H1 (cell line): Measurements from ENCODE around the gene RPS15. TPM values are rescaled to one million over a fixed set of nuclear protein-coding genes. Genes with fewer than 3 reads are reported as not detected.

Experiments
- CTCF ChIA-PET: fragments of 300-600 bp; sonication (Branson Sonifier 250); formaldehyde crosslinking; loops from one replicate; lab custom pipeline; 2021; ENCODE audit not compliant: partially characterized antibody; lab: Charles Lee
- POLR2A ChIA-PET: fragments of 300-600 bp; sonication (Branson Sonifier 250); formaldehyde crosslinking; loops from one replicate; lab custom pipeline; 2021; ENCODE audit warnings: inconsistent platforms; ENCODE audit not compliant: partially characterized antibody; lab: Charles Lee
- DNase-seq, 2 experiments: peaks; one replicate each; pipeline versions ENCODE4 v3.0.0 to v3.0.0-alpha.2; 2010 to 2022; ENCODE audit warnings: low spot score in 2 of 2, low read depth in 1 of 2, mixed read lengths in 1 of 2
- FAIRE-seq: peaks from 2 replicates; lab custom pipeline; 2011; peaks lifted over from hg19 to GRCh38; lab: Jason Lieb, UNC
- H2AFZ ChIP-seq: 2 replicates; pipeline ENCODE4 v1.8.1; 2012; ENCODE audit warnings: low read length, inconsistent platforms
- H2AK5ac ChIP-seq: 2 replicates; pipeline ENCODE4 v1.6.1; 2013; ENCODE audit warnings: low read depth, low read length
- H2BK120ac ChIP-seq: replicated peaks from 2 replicates; pipeline ENCODE3; 2013; ENCODE audit warnings: low read depth, low read length, inconsistent platforms
- H2BK12ac ChIP-seq: 2 replicates; pipeline ENCODE4 v1.6.1; 2013; ENCODE audit warnings: low read depth, low read length
- H2BK15ac ChIP-seq: 2 replicates; pipeline ENCODE4 v1.6.1; 2013; ENCODE audit warnings: low read length
- H2BK20ac ChIP-seq: 2 replicates; pipeline ENCODE4 v1.6.1; 2013; ENCODE audit warnings: low read length
- H2BK5ac ChIP-seq: 2 replicates; pipeline ENCODE4 v1.6.1; 2013; ENCODE audit warnings: low read depth, low read length
- H3K14ac ChIP-seq: 2 replicates; pipeline ENCODE4 v1.6.1; 2013; ENCODE audit warnings: inconsistent platforms; ENCODE audit not compliant: insufficient read length
- H3K18ac ChIP-seq: 2 replicates; pipeline ENCODE4 v1.6.1; 2013; ENCODE audit warnings: low read length; ENCODE audit errors: extremely low read depth
- H3K23ac ChIP-seq: 2 replicates; pipeline ENCODE4 v1.6.1; 2013; ENCODE audit warnings: inconsistent platforms; ENCODE audit not compliant: insufficient read length
- H3K23me2 ChIP-seq: 2 replicates; pipeline ENCODE4 v1.6.1; 2013; ENCODE audit warnings: low read depth, low read length
- H3K27ac ChIP-seq: 2 replicates; pipeline ENCODE4 v1.6.1; 2011; ENCODE audit warnings: low read depth, low read length, inconsistent platforms
- H3K27me3 ChIP-seq, 4 experiments: replicated peaks in 1 of 4; 1 replicate in 1 of 4; 2 replicates in 3 of 4; pipeline versions ENCODE4 v1.6.1 to v1.8.1; 2011 to 2013; ENCODE audit warnings: low read length in 3 of 4, mild to moderate bottlenecking in 3 of 4, inconsistent platforms in 2 of 4, mixed read lengths in 2 of 4, moderate library complexity in 1 of 4; ENCODE audit not compliant: control insufficient read depth in 3 of 4, insufficient read depth in 3 of 4; ENCODE audit errors: extremely low read depth in 1 of 4
- H3K36me3 ChIP-seq, 4 experiments: 2 replicates each; pipeline versions ENCODE4 v1.6.1 to v1.8.1; 2011 to 2013; ENCODE audit warnings: mild to moderate bottlenecking in 4 of 4, low read length in 3 of 4, moderate library complexity in 2 of 4, control low read depth in 1 of 4, inconsistent platforms in 1 of 4; ENCODE audit not compliant: insufficient read depth in 4 of 4, control insufficient read depth in 2 of 4
- H3K4ac ChIP-seq: replicated peaks from 2 replicates; pipeline ENCODE3; 2013; ENCODE audit warnings: low read length, low read depth, mixed read lengths, inconsistent platforms; ENCODE audit not compliant: insufficient read length
- H3K4me1 ChIP-seq, 4 experiments: replicated peaks in 1 of 4; 1 replicate in 1 of 4; 2 replicates in 3 of 4; pipeline versions ENCODE4 v1.6.1 to v1.8.1; 2011 to 2013; ENCODE audit warnings: low read length in 3 of 4, inconsistent platforms in 2 of 4, mixed read lengths in 1 of 4; ENCODE audit not compliant: insufficient read depth in 4 of 4, control insufficient read depth in 3 of 4
- H3K4me2 ChIP-seq, 2 experiments: 2 replicates each; pipeline versions ENCODE4 v1.6.1 to v1.8.1; 2011 to 2013; ENCODE audit warnings: low read depth in 2 of 2, low read length in 2 of 2, control low read depth in 1 of 2, inconsistent platforms in 1 of 2, mild to moderate bottlenecking in 1 of 2; ENCODE audit not compliant: insufficient read depth in 1 of 2
- H3K4me3 ChIP-seq, 4 experiments: fragments of 200-600, 300-600 bp in 1 of 4; sonication (generic), shearing (Covaris generic), sonication (Bioruptor Twin) in 1 of 4; 2 replicates each; pipeline versions ENCODE4 v1.5.1 to v1.8.1; 2011 to 2016; ENCODE audit warnings: low read length in 4 of 4, low read depth in 3 of 4, control low read depth in 2 of 4, inconsistent platforms in 2 of 4, mild to moderate bottlenecking in 2 of 4, mixed read lengths in 1 of 4, moderate library complexity in 1 of 4; ENCODE audit not compliant: insufficient read depth in 2 of 4; ENCODE audit errors: extremely low read depth in 1 of 4
- H3K56ac ChIP-seq: replicated peaks from 2 replicates; pipeline ENCODE3; 2013; ENCODE audit warnings: low read depth, mild to moderate bottlenecking, mixed read lengths, low read length, inconsistent platforms; ENCODE audit not compliant: insufficient read length
- H3K79me1 ChIP-seq: 2 replicates; pipeline ENCODE4 v1.6.1; 2013; ENCODE audit warnings: low read depth, low read length, control low read depth
- H3K79me2 ChIP-seq, 2 experiments: 2 replicates each; pipeline versions ENCODE4 v1.6.1 to v1.8.1; 2012 to 2013; ENCODE audit warnings: low read length in 2 of 2, mild to moderate bottlenecking in 2 of 2, inconsistent platforms in 1 of 2; ENCODE audit not compliant: insufficient read depth in 2 of 2, control insufficient read depth in 1 of 2
- H3K9ac ChIP-seq, 4 experiments: replicated peaks in 1 of 4; 1 replicate in 1 of 4; 2 replicates in 3 of 4; pipeline versions ENCODE4 v1.6.1 to v1.8.1; 2011 to 2013; ENCODE audit warnings: low read depth in 3 of 4, low read length in 3 of 4, control low read depth in 2 of 4, mild to moderate bottlenecking in 2 of 4, moderate library complexity in 2 of 4, inconsistent platforms in 1 of 4; ENCODE audit errors: extremely low read depth in 1 of 4
- H3K9me3 ChIP-seq, 2 experiments: 2 replicates each; pipeline versions ENCODE4 v1.6.1 to v1.8.1; 2012 to 2013; ENCODE audit warnings: mild to moderate bottlenecking in 2 of 2, moderate library complexity in 2 of 2, control low read depth in 1 of 2, inconsistent platforms in 1 of 2, low read depth in 1 of 2, low read length in 1 of 2, mixed read lengths in 1 of 2; ENCODE audit not compliant: insufficient read depth in 2 of 2
- H4K20me1 ChIP-seq, 2 experiments: replicated peaks in 1 of 2; 2 replicates each; pipeline versions ENCODE3 to v1.8.1; 2011 to 2013; ENCODE audit warnings: inconsistent platforms in 2 of 2, low read length in 2 of 2, mild to moderate bottlenecking in 1 of 2; ENCODE audit not compliant: insufficient read depth in 2 of 2, control insufficient read depth in 1 of 2
- H4K5ac ChIP-seq: 2 replicates; pipeline ENCODE4 v1.6.1; 2013; ENCODE audit warnings: low read length, low read depth, mixed read lengths, inconsistent platforms; ENCODE audit not compliant: insufficient read length
- H4K8ac ChIP-seq: 2 replicates; pipeline ENCODE4 v1.8.0; 2013; ENCODE audit warnings: mild to moderate bottlenecking, moderate library complexity, low read length, inconsistent platforms; ENCODE audit not compliant: insufficient read depth; ENCODE audit errors: extremely low read depth
- H4K91ac ChIP-seq: replicated peaks from 2 replicates; pipeline ENCODE3; 2013; ENCODE audit warnings: low read length, mixed read lengths, inconsistent platforms; ENCODE audit not compliant: insufficient read length
- CEBPB ChIP-seq: IDR thresholded peaks from 2 replicates; pipeline ENCODE4 v1.6.1; 2012; ENCODE audit warnings: low read depth, low read length
- CHD1 ChIP-seq: IDR thresholded peaks from 2 replicates; pipeline ENCODE4 v1.6.1; 2012; ENCODE audit warnings: low read depth, low read length, improper control_type of control experiment
- CTBP2 ChIP-seq: IDR thresholded peaks from 2 replicates; pipeline ENCODE4 v1.7.0; 2011; ENCODE audit warnings: borderline replicate concordance, mild to moderate bottlenecking, moderate library complexity, mixed read lengths, low read length; ENCODE audit not compliant: insufficient read depth, insufficient read length
- JUN ChIP-seq: IDR thresholded peaks from 2 replicates; pipeline ENCODE4 v1.6.1; 2011; ENCODE audit warnings: low read depth, mild to moderate bottlenecking, improper control_type of control experiment, low read length
- NANOG ChIP-seq: IDR thresholded peaks from 2 replicates; pipeline ENCODE4 v1.6.1; 2011; ENCODE audit warnings: low read length, low read depth, mild to moderate bottlenecking, inconsistent platforms; ENCODE audit not compliant: insufficient read depth, poor library complexity, severe bottlenecking
- TEAD4 ChIP-seq: IDR thresholded peaks from 2 replicates; pipeline ENCODE4 v1.6.1; 2012; ENCODE audit warnings: low read depth, low read length, inconsistent platforms, mixed read lengths
- WGBS, 2 experiments: shearing (Covaris generic) in 1 of 2; methylation state at CpG; one replicate each; pipeline versions ENCODE4 v1.1.6 to v1.1.7; 2013 to 2015; ENCODE audit warnings: low lambda C conversion rate in 2 of 2, mixed read lengths in 2 of 2, inconsistent platforms in 1 of 2, low coverage in 1 of 2, missing lambda C conversion rate in 1 of 2; ENCODE audit not compliant: insufficient replicate concordance in 2 of 2, insufficient coverage in 1 of 2, insufficient read length in 1 of 2; ENCODE audit errors: extremely low coverage in 1 of 2, missing lambda C conversion rate in 1 of 2; 5-methylcytosine and 5-hydroxymethylcytosine counted together
- polyA plus RNA-seq, 7 experiments: library from polyadenylated mRNA; depleted of rRNA in 3 of 7; stranded (reverse) in 5 of 7; unstranded in 2 of 7; fragments of >200 nt in 5 of 7; fragments of 200-250 nt in 2 of 7; gene quantifications; 1 replicate in 5 of 7; 2 replicates in 1 of 7; 4 replicates in 1 of 7; pipeline versions ENCODE4 v1.2.1 to v1.2.3, GENCODE V29; 2011 to 2013; ENCODE audit warnings: missing spikeins in 2 of 7, mixed read lengths in 2 of 7
- total RNA-seq: library from RNA; stranded (reverse); fragmentation: NEBNext Ultra II Directional; extraction: Animal tissue kit (Norgen Biotek cat#: 25700); gene quantifications from 2 replicates; pipeline ENCODE4 v1.2.1, GENCODE V29; 2021
- TF ChIP-seq, protein P1 (sequence below): IDR thresholded peaks from 2 replicates; pipeline ENCODE4 v1.6.1; 2012; ENCODE audit warnings: inconsistent platforms

The RPS15 gene
- total and polyA plus RNA-seq, 2 of the 8 experiments (the other 6 are each of a cell fraction or from before 2014, with no cell fraction given): 1,562 to 3,890 TPM

DNA sequence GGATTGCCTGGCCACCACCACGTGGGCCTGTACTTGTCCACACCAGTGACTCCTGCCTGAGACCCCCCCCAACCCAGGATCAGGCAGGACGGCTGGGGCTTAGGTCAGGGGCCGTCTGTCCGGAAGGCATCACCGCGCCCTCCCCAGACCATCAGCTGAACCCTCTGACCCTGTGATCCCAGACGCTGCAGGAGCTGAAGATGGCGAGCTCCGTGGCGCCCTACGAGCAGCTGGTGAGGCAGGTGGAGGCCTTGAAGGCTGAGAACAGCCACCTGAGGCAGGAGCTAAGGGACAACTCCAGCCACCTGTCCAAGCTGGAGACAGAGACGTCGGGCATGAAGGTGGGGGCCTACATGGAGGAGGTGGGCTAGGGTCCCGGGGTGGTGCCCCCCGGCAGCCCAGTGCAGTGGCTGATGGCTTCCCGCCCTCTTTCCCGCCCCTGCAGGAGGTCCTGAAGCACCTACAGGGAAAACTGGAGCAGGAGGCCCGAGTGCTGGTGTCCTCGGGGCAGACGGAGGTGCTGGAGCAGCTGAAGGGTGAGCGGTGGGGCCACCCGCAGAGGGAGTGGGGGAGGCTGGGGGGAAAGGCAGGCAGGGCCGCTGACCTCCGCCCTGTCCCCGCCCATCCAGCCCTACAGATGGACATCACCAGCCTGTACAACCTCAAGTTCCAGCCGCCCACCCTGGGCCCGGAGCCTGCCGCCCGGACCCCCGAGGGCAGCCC is 14.8 kb downstream of the RPS15 start:
- 0 out of 2 replicates have a peak overlapping the region, but pooled peaks have one; percentile 99 for H2BK15ac ChIP-seq
- H3K23ac ChIP-seq: no peak overlapping the region
- no peak overlapping the region for H2AFZ ChIP-seq
- H3K9me3 ChIP-seq: no peaks in the 10 kb centered on the region
- H2BK12ac ChIP-seq: peak overlapping the region; percentile 84; the same call in 1 of the 2 replicates
- peaks cover 10% of the 10 kb centered on the region in 2 experiments for H4K20me1 ChIP-seq
- H2BK120ac ChIP-seq: no peak overlapping the region
- peak overlapping the region; percentile 93; the same call in 1 of the 2 replicates for H2BK20ac ChIP-seq
- H3K56ac ChIP-seq: no peak overlapping the region
- peak overlapping the region; percentile 32 for H3K18ac ChIP-seq
- FAIRE-seq (no peak), DNase-seq (no peak)
- peak overlapping the region; percentile 73; the same call in 1 of the 2 replicates for H2BK5ac ChIP-seq
- H3K4me2 ChIP-seq: peak overlapping the region in 1 of 2 experiments; percentile 47; a peak in 3 of 4 replicates
- POLR2A ChIA-PET: interaction anchor here (1.0 to 9.4 kb wide), 12 partner anchors 11 to 185 kb away, joined by 3 to 109 read pairs (median 5); partner anchors contain the start of genes FAM174C and REEP6
- H3K79me1 ChIP-seq: no peaks in the 10 kb centered on the region; the same call in 1 of the 2 replicates
- H3K27ac ChIP-seq: no peak overlapping the region
- 90% methylated on average over 21 of the region's 30 CpGs; no CpG with 5 or more reads in 1 of the 2 experiments for WGBS, 2 experiments
- peaks cover 4% of the 10 kb centered on the region; the same call in 1 of the 2 replicates for H3K23me2 ChIP-seq
- H3K4me3 ChIP-seq: no peak overlapping the region
- H4K8ac ChIP-seq: 0 out of 2 replicates have a peak overlapping the region, but pooled peaks have one; percentile 62
- CTCF ChIA-PET: interaction anchor here (0.7 to 6.9 kb wide), 7 partner anchors 10 to 388 kb away, joined by 3 to 54 read pairs (median 3); no protein-coding TSS in a partner anchor
- no peak overlapping the region for H2AK5ac ChIP-seq
- H3K14ac ChIP-seq: no peak overlapping the region
- no peak overlapping the region for H3K9ac ChIP-seq
- H3K27me3 ChIP-seq: peaks cover 19 to 42% (median 40%) of the 10 kb centered on the region in 4 experiments
- H3K36me3 ChIP-seq: no peaks in the 10 kb centered on the region; a peak in 1 of 8 replicates
- peaks cover 0 to 39% (median 29%) of the 10 kb centered on the region in 4 experiments; a peak in 6 of 7 replicates for H3K4me1 ChIP-seq
- no peak overlapping the region for H4K5ac ChIP-seq
- peak overlapping the region; percentile 86 for H4K91ac ChIP-seq
- peak overlapping the region; percentile 89 for H3K4ac ChIP-seq
- no peaks in the 10 kb centered on the region for H3K79me2 ChIP-seq
- TF ChIP-seq CHD1: no peak
- TF ChIP-seq NANOG: no peak
- TF ChIP-seq, protein P1, sequence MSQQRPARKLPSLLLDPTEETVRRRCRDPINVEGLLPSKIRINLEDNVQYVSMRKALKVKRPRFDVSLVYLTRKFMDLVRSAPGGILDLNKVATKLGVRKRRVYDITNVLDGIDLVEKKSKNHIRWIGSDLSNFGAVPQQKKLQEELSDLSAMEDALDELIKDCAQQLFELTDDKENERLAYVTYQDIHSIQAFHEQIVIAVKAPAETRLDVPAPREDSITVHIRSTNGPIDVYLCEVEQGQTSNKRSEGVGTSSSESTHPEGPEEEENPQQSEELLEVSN: 0 out of 2 replicates have a peak, but pooled peaks have one; percentile 40
- TF ChIP-seq CEBPB: no peak
- no peak for TF ChIP-seq CTBP2
- TF ChIP-seq JUN: no peak
- TF ChIP-seq TEAD4: no peak
